ENCODE data around the gene ARMC7.

ARMC7 gene

GRCh38 chr17:75078284-75079022 lies 31.3 kb upstream of the ARMC7 start:
- no peak for DNase-seq

DNA sequence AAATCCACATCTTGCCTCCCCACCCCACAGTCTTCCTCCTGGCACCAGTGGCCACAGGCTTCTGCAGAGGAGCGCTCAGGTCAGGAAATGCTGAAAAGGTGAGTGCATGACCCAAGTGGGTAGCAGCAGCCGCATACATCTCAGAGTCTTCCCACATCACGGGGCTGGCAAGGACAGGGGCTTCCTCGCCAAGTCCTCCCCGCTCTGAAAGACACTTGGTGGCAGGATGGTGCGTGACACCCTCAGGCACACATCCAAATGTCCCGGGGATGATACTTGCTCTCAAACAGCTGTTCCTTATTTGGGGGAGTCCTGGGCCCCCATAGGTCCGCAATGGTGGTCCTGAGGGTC lies 30.8 kb upstream of the ARMC7 start:
- DNase-seq: no peak

GRCh38 chr17:75081611-75082540 lies 27.9 kb upstream of the ARMC7 start:
- DNase-seq: no peak

DNA sequence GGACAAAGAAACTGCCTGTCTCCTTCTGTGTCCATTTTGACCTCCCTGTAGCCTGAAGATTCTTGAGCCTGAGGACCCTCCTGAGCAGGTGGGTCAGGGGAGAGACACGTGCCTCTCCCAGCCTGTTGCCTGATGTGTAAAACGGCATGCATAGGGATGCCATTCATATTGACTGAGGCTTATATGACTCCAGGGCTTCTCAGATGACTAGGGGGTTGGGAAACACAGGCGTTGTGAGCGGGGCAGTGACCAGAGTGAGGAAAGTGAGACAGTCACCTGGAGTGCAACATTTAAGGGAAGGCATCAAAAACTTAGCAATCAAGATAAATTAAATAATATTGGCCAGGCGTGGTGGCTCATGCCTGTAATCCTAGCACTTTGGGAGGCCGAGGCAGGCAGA lies 27.1 kb upstream of the ARMC7 start:
- no peak for DNase-seq

DNA sequence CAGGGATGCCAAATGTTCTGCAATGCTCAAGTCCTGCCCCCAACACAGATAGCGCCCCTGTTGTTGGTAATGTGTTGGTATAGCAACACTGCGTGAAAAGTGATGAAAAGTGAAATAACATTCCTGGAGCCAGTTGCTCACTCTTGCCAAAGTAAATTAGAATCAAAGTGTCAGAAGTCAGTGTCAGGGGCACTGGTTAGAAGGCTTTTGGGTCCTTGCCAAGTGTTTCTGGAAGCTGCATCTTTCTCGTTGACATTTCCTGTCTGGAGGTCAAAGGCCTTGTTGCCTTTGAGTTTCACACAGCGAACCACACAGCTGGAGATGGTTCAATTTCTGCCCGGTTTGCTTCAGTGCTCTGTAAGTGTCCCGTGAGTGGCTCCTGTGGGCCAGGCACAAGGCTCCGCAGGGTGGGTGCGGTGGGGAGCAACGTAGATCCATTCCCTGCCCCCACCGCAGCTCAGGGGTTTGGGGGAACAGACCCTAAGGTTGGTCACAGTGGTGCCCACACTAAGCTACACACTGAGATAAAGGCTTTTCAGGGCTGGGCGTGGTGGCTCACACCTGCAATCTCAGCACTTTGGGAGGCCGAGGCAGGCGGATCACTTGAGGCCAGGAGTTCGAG lies 25.6 kb upstream of the ARMC7 start:
- no peak for DNase-seq

GRCh38 chr17:75086496-75087181 lies 23.1 kb upstream of the ARMC7 start:
- no peak for DNase-seq

- DNase-seq: no peak
Observed at GRCh38 chr17:75087182-75087557, 22.6 kb upstream of the ARMC7 start.

DNA sequence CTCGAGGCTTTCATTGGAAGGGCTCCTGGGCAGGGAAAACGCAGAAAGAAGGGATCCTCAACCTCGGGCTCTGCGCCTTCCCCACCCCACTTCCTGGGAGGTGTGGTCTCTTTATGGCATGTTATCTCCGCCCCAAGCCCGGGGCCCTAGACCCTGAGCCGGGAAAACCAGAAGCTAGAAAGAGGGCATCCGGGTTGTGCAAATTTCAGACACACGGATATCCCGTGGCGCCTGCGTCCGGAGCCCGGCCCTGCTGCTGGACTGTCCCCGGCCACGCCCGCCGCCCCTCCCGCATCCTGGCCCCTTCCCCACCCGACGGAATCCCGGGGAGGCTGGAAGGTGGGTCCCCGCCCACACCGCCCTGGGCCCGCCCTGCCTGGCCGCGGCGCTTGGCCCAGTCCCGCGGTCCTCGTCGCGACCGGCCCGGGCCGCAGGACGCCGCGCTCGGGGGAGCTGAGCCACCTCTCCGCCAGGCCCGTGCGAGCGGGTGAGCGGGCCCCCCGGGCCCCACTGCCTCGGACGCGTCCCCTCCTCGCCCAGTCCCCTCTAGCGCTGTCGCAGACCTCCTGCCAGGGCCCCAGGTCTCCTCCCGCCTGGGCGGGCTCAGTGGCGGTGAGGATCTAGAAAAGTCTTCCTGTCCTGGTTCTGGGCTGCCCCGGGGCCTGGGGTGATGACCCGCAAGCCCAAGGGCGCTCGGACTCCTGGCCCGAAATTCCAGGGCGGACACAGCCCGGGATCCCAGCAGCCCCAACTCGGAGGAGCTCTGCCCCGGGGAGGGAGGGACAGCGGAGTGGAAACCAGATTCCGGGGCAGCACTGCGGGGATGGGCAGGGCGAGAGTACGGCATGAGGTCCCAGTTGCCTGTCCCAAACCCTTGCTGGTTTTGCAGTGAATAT lies 22.0 kb upstream of the ARMC7 start, which contains the start of gene SLC16A5:
Gene SLC16A5 (plus strand): TSS at position 397 of the 896 bp plus-strand sequence. CDS start 5,683 bp downstream, outside the sequence.
- DNase-seq: peak; percentile 90

GRCh38 chr17:75088465-75089417 lies 21.0 kb upstream of the ARMC7 start:
- no peak for DNase-seq

DNA sequence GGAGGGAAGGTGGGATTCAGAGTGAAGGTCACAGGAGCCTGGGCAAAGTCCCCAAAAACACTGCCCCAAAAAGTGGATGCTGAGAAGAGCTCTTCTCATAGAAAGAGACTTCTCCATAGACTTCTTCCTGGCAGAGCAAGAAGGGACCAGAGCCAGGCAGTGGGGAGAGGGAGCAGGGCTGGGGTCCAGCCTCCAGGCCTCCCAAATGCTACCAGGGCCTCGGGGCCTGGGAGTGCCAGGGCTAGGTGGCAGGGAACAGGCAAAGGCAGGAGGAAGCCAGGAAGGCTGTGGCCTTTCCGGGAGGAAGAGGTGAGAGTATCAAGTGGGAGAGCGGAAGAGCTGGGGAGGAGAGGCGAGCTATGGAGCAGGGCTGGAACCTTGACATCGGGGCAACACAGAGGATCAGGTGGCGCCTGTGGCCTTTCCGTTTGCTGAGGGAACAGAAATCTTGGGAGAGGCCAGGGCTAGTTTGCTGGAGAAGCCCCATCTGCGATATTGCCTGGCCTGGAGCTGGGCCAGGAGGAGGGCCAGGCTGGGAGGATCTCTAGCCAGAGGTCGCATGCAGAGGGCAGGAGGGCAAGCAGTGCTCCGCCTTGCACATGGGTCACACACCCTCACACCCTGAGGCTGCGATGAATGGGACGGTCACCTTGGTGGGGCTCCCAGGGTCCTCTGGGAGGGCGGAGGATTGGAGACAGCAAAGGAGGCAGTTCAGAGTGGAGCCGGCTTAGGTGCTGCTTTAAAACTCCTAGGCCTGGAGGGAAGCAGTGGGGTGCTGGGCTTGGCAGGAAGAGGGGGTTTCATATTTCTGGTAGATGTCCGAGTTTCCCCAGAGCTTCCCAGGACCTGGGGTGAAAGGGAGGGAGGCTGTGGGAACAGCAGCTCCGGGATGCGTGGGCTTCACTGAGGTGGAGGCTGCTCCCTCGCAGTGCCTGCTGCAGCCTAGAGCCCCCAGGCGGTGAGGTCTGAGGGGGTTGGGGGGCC lies 18.6 kb upstream of the ARMC7 start:
- no peak for DNase-seq

GRCh38 chr17:75091855-75092327 lies 17.9 kb upstream of the ARMC7 start:
- DNase-seq: no peak

GRCh38 chr17:75093548-75094158 lies 16.1 kb upstream of the ARMC7 start:
- DNase-seq: no peak

DNA sequence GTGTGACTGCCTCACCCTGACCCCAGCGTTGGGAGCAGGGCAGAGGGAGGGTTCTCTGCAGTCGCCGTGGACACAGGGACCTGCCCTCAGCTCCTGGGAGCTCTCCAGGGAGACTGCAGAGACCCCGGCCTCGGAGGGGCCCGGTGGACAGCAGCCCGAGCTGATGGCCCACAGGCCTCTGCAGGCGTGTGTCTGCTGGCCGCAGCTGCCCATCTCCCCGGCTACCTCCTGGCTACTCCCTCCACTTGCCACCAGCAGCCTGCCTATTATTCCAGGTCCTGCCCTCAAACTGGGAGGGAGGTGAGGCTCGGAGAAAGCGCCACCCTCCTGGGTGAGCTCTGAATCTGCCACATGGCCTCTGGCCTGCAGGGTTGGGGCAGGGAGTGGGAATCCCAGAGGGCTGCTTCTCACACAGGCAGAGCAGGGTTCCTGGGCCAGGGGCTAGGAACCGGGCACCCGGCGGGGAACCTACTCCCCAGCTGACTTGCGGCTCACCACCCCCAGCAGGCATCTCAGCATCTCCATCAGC lies 14.8 kb upstream of the ARMC7 start:
- DNase-seq: no peak

DNA sequence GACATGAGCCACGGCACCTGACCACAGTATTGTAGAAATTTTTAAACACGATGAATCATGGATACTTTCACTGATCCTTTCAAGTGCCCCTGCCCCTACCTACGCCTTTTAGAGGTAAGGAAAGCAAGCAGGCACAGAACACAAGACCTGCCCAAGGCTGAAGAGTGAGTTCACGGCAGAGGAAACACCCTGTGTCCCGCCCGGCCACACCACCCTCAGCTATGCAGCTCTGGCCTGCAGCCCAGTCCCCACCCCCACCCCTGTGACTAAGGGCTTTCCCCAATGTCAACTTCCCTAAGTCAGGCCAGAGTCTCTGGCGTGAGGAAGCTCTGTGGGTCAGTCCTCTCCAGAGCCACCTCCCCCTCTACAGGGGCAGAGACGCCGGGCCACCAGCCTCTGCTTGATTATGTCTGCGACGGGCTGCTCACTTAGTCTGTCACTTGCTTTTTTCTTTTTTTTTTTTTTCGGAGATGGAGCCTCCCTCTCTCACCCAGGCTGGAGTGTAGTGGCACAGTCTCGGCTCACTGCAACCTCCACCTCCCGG lies 13.6 kb upstream of the ARMC7 start:
- no peak for DNase-seq

DNA sequence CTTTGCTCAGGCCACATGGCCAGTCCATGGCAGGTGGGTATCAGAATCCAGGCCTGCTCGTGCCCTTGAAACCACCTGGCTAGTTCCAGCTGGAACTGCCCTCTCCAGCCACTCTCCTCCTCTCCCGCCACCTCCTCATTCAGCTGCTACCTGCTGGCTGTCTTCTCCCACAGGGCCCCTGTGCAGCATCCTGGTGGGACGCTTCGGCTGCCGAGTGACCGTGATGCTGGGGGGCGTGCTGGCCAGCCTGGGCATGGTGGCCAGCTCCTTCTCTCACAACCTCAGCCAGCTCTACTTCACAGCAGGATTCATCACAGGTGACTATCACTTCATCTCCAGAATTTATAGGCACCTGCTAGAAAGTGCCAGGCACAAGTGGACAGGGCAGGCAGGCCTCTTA lies 11.9 kb upstream of the ARMC7 start:
- no peak for DNase-seq

DNA sequence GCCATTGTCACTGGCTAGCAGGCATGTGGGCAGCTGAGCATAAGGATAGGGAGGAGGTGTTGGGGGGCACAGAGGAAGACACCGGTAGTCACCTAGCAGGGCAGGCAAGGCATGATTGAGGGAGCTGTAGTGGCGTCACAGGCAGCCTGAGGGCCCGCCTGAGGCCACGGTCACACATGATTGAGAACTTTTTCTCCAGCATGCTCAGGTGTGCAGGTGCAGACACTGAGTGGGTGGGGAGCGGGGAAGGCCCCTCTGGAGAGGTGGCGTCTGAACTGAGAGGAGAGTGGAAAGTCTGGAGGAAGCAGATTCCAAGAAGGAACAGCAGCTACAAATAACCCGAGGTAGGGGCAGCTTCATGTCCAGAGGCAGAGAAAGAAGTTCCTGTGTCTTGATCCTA lies 10.9 kb upstream of the ARMC7 start:
- no peak for DNase-seq

- no peak for DNase-seq
Observed at GRCh38 chr17:75099881-75100595, 9.7 kb upstream of the ARMC7 start.

GRCh38 chr17:75102385-75102821 lies 7.4 kb upstream of the ARMC7 start:
- no peak for DNase-seq

Measured in right forelimb (tissue), 1 donor.